22Rv1 (cell line): ENCODE data around the gene RNF111.

ENCODE experiments used
- ZFX ChIP-seq: fragments of 450-650 bp; IDR thresholded peaks from 2 replicates; pipeline ENCODE4 v1.6.1; 2017; ENCODE audit warnings: antibody characterized with exemption, borderline replicate concordance
- TF ChIP-seq, protein P1 (sequence below): fragments of 450-650 bp; IDR thresholded peaks from 2 replicates; pipeline ENCODE4 v1.5.1; 2017; ENCODE audit warnings: mild to moderate bottlenecking

DNA sequence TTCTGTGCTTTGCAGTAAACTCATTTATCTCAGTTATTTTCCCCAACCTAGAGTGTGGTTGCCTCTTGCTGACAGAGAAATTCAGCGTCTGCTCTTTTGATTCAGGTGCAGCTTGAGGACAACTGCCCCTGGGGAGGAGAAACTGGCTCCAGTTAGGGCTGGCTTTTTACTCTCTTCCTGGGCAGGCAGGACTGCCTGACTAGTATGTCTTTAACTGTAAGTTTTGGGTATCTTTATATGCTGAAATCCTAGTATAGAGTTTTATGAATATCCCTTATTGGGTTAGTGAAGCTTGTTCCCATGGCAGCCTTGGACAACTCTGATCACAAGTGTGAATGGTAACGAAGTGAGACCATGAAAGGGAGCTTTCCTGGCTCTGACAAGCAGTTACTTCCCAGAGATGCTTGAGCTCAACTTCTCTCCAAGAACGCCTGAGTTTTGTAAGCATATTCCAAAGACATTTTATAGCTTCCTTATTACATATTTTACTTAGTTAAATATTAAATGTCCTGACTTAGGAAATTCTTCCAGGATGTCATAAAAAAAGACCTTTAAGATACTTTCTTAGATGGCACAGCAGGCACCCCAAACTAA lies 144.6 kb downstream of the RNF111 start:
- TF ChIP-seq, protein P1, sequence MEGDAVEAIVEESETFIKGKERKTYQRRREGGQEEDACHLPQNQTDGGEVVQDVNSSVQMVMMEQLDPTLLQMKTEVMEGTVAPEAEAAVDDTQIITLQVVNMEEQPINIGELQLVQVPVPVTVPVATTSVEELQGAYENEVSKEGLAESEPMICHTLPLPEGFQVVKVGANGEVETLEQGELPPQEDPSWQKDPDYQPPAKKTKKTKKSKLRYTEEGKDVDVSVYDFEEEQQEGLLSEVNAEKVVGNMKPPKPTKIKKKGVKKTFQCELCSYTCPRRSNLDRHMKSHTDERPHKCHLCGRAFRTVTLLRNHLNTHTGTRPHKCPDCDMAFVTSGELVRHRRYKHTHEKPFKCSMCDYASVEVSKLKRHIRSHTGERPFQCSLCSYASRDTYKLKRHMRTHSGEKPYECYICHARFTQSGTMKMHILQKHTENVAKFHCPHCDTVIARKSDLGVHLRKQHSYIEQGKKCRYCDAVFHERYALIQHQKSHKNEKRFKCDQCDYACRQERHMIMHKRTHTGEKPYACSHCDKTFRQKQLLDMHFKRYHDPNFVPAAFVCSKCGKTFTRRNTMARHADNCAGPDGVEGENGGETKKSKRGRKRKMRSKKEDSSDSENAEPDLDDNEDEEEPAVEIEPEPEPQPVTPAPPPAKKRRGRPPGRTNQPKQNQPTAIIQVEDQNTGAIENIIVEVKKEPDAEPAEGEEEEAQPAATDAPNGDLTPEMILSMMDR: no peak
- no peak for TF ChIP-seq ZFX
